Stimulated activated naive CD4-positive, alpha-beta T cell treated with Interleukin-2 at 50 U/mL for 16 hours (primary cell): ENCODE measurements around the gene LRRTM4.
"Not testable (repeated sequence)": the region's sequence is repeated elsewhere in the genome, so short reads cannot be mapped to it uniquely, and the experiment has no call there.

Experiments
- DNase-seq: peaks from one replicate; lab custom pipeline; 2025; lab: John Stamatoyannopoulos, UW

LRRTM4 gene

GRCh38 chr2:77164021-77164420 lies 358.2 kb downstream of the LRRTM4 start:
- not testable (repeated sequence) for DNase-seq

- no peak for DNase-seq
These were observed 361.2 kb downstream of the LRRTM4 start for GRCh38 chr2:77161009-77161408.

- no peak for DNase-seq
These were observed 365.6 kb downstream of the LRRTM4 start for GRCh38 chr2:77156599-77156998.

GRCh38 chr2:77155511-77155910 lies 366.7 kb downstream of the LRRTM4 start:
- no peak for DNase-seq

GRCh38 chr2:77149565-77149964 lies 372.6 kb downstream of the LRRTM4 start:
- DNase-seq: no peak

- no peak for DNase-seq
These were observed 375.0 kb downstream of the LRRTM4 start for GRCh38 chr2:77147153-77147552.

GRCh38 chr2:77144772-77145171 lies 377.4 kb downstream of the LRRTM4 start:
- no peak for DNase-seq

GRCh38 chr2:77142141-77142540 lies 380.0 kb downstream of the LRRTM4 start:
- no peak for DNase-seq

- DNase-seq: not testable (repeated sequence)
These were observed 393.7 kb downstream of the LRRTM4 start for GRCh38 chr2:77128479-77128878.

- no peak for DNase-seq
These were observed 394.8 kb downstream of the LRRTM4 start for GRCh38 chr2:77127345-77127744.

GRCh38 chr2:77121518-77121917 lies 400.7 kb downstream of the LRRTM4 start:
- no peak for DNase-seq

- DNase-seq: no peak
These were observed 402.8 kb downstream of the LRRTM4 start for GRCh38 chr2:77119333-77119732.

GRCh38 chr2:77108915-77109314 lies 413.3 kb downstream of the LRRTM4 start:
- no peak for DNase-seq

GRCh38 chr2:77105008-77105407 lies 417.2 kb downstream of the LRRTM4 start:
- no peak for DNase-seq

- no peak for DNase-seq
These were observed 417.6 kb downstream of the LRRTM4 start for GRCh38 chr2:77104554-77104953.

GRCh38 chr2:77102927-77103326 lies 419.2 kb downstream of the LRRTM4 start:
- DNase-seq: no peak

GRCh38 chr2:77101796-77102452 lies 420.3 kb downstream of the LRRTM4 start:
- no peak for DNase-seq

GRCh38 chr2:77099961-77100360 lies 422.2 kb downstream of the LRRTM4 start:
- no peak for DNase-seq

GRCh38 chr2:77095525-77095924 lies 426.7 kb downstream of the LRRTM4 start:
- DNase-seq: not testable (repeated sequence)

GRCh38 chr2:77095096-77095495 lies 427.1 kb downstream of the LRRTM4 start:
- no peak for DNase-seq

- DNase-seq: not testable (repeated sequence)
These were observed 433.8 kb downstream of the LRRTM4 start for GRCh38 chr2:77088424-77088823.

- DNase-seq: no peak
These were observed 434.2 kb downstream of the LRRTM4 start for GRCh38 chr2:77087987-77088414.

GRCh38 chr2:77086478-77086877 lies 435.7 kb downstream of the LRRTM4 start:
- no peak for DNase-seq

GRCh38 chr2:77086051-77086450 lies 436.1 kb downstream of the LRRTM4 start:
- DNase-seq: no peak
